ENCODE measurements around the gene UBXN11.

DNA sequence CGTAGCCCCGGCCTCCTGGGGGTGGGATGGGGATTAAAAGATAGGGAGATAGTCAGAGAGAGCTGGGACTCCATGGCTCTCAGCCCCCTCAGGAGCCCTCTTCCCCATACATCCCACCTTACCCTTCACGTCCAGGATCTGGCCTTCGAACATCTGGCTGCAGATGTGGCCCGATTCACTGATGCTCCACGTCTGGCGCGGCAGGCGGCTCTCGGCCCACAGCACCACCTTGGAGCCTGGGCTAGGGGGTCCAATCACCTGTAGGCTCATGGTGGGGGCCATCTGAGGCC, 15.6 kb upstream of the UBXN11 start:
- TF ChIP-seq TAF1 (IDR thresholded peaks at IDR 0.05; ENCODE audit: low read depth) = no peak
- TF ChIP-seq EP300 (IDR thresholded peaks at IDR 0.05; ENCODE audit: borderline replicate concordance) = no peak
- no peak for TF ChIP-seq TEAD4 (IDR thresholded peaks at IDR 0.05)

Measured in Ishikawa (cell line).